Suprapubic skin (tissue), 3 donors: Measurements from ENCODE around the gene AHRR.

Experiments
- POLR2A ChIP-seq, 2 donors: fragments of 450-650 bp; IDR thresholded peaks; one replicate each; pipeline ENCODE4 v1.6.1; 2017; ENCODE audit warnings: antibody characterized with exemption in 2 of 2, mild to moderate bottlenecking in 2 of 2, moderate library complexity in 2 of 2
- TF ChIP-seq, protein P1 (sequence below), 2 donors: fragments of 200-600 bp in 1 of 2; fragments of 450-650 bp in 1 of 2; sonication (generic) in 1 of 2; IDR thresholded peaks; one replicate each; pipeline ENCODE4 v1.5.1; 2016 to 2019; ENCODE audit warnings: antibody characterized with exemption in 2 of 2, mild to moderate bottlenecking in 1 of 2, moderate library complexity in 1 of 2

DNA sequence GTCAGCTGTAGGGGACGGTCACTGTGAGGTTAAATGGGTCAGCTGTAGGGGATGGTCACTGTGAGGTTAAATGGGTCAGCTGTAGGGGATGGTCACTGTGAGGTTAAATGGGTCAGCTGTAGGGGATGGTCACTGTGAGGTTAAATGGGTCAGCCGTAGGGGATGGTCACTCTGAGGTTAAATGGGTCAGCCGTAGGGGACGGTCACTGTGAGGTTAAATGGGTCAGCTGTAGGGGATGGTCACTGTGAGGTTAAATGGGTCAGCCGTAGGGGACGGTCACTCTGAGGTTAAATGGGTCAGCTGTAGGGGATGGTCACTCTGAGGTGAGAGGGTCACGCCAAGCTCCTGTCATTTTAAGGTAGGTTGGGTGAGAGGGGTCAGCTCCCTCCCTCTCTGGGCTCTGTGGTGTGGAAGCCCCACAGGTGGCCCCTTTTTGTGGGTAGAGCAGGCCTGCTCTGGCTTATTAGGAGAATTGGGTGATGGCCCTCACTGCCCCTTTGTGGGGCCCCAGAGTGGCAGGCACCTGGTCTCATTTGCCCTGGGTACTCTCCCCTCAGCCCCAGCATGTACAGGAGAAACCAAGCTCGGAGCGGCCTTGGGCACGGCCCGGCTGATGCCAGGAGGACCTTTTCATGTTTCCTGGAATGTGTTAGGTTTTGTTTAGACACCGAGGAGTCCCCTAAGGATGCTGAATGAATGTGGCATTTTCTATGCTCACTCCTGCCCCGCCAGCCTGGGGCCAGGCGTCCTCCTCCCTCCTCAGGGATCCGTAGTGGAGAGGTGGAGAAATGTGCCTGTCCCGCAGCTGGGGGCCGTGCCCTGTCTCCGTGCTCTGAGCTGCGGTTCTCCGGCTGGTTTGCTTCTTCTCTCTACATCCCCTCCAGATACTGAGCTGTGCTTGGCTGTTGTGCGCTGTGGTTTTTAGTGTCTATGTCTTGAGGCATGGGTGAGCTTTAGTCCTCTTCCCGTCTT, 31.4 kb downstream of the AHRR start:
- TF ChIP-seq, protein P1, sequence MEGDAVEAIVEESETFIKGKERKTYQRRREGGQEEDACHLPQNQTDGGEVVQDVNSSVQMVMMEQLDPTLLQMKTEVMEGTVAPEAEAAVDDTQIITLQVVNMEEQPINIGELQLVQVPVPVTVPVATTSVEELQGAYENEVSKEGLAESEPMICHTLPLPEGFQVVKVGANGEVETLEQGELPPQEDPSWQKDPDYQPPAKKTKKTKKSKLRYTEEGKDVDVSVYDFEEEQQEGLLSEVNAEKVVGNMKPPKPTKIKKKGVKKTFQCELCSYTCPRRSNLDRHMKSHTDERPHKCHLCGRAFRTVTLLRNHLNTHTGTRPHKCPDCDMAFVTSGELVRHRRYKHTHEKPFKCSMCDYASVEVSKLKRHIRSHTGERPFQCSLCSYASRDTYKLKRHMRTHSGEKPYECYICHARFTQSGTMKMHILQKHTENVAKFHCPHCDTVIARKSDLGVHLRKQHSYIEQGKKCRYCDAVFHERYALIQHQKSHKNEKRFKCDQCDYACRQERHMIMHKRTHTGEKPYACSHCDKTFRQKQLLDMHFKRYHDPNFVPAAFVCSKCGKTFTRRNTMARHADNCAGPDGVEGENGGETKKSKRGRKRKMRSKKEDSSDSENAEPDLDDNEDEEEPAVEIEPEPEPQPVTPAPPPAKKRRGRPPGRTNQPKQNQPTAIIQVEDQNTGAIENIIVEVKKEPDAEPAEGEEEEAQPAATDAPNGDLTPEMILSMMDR (IDR thresholded peaks at IDR 0.05): no peak
- no peak for TF ChIP-seq POLR2A (IDR thresholded peaks at IDR 0.05)
